ENCODE results near the gene MICU1. TPM values are rescaled to one million over a fixed set of nuclear protein-coding genes. Genes with fewer than 3 reads are reported as not detected.

The MICU1 gene
- total RNA-seq, 2 donors from 2014 or later, result 44.3 to 51.8 TPM

GRCh38 chr10:72663971-72664370 lies 38.1 kb upstream of the MICU1 start:
- no peak for TF ChIP-seq CTCF (IDR thresholded peaks at IDR 0.05)
- no peaks in the 10 kb centered on the region for H3K27me3 ChIP-seq
- H3K9ac ChIP-seq (ENCODE audit: low read depth in 2 of 2, low read length in 2 of 2), result no peak overlapping the region
- H3K4me3 ChIP-seq, result no peak overlapping the region
- H3K27ac ChIP-seq, result no peak overlapping the region
- H3K4me1 ChIP-seq, result peaks cover 3% of the 10 kb centered on the region
- intact Hi-C loops (cut with DNase I), result no loop called here
- no peak for DNase-seq
- no peaks in the 10 kb centered on the region for H3K9me3 ChIP-seq
- no peaks in the 10 kb centered on the region for H3K36me3 ChIP-seq

- no peaks in the 10 kb centered on the region for H3K36me3 ChIP-seq
- intact Hi-C loops (cut with DNase I), result no loop called here
- H3K27ac ChIP-seq, result no peak overlapping the region
- H3K9me3 ChIP-seq, result no peaks in the 10 kb centered on the region
- H3K27me3 ChIP-seq, result no peaks in the 10 kb centered on the region
- no peak for TF ChIP-seq CTCF (IDR thresholded peaks at IDR 0.05)
- DNase-seq, result no peak
- H3K4me1 ChIP-seq, result peaks cover 3% of the 10 kb centered on the region
- no peak overlapping the region for H3K4me3 ChIP-seq
- no peak overlapping the region for H3K9ac ChIP-seq (ENCODE audit: low read depth in 2 of 2, low read length in 2 of 2)
Observed at GRCh38 chr10:72661431-72661830, 35.6 kb upstream of the MICU1 start.

- Histone ChIP-seq H3K4me1 (no peaks in the 10 kb centered on the region), H3K36me3 (no peaks in the 10 kb centered on the region), H3K27ac (no peak overlapping the region), H3K9me3 (no peaks in the 10 kb centered on the region), H3K4me3 (no peak overlapping the region), H3K27me3 (no peaks in the 10 kb centered on the region), H3K9ac (ENCODE audit: low read depth in 2 of 2, low read length in 2 of 2) (no peak overlapping the region)
- no peak for DNase-seq
- no peak for TF ChIP-seq CTCF (IDR thresholded peaks at IDR 0.05)
- intact Hi-C loops (cut with DNase I), result no loop called here
Observed at GRCh38 chr10:72660220-72660619, 34.3 kb upstream of the MICU1 start.

GRCh38 chr10:72659694-72660093 lies 33.8 kb upstream of the MICU1 start:
- Histone ChIP-seq H3K4me1 (no peaks in the 10 kb centered on the region), H3K36me3 (no peaks in the 10 kb centered on the region), H3K9me3 (no peaks in the 10 kb centered on the region), H3K4me3 (no peak overlapping the region), H3K9ac (ENCODE audit: low read depth in 2 of 2, low read length in 2 of 2) (no peak overlapping the region), H3K27me3 (no peaks in the 10 kb centered on the region), H3K27ac (no peak overlapping the region)
- no peak for DNase-seq
- TF ChIP-seq CTCF (IDR thresholded peaks at IDR 0.05), result no peak
- intact Hi-C loops (cut with DNase I), result no loop called here

- Histone ChIP-seq H3K27ac (no peak overlapping the region), H3K27me3 (no peaks in the 10 kb centered on the region), H3K9ac (ENCODE audit: low read depth in 2 of 2, low read length in 2 of 2) (no peak overlapping the region), H3K9me3 (no peaks in the 10 kb centered on the region), H3K36me3 (no peaks in the 10 kb centered on the region), H3K4me3 (no peak overlapping the region), H3K4me1 (no peaks in the 10 kb centered on the region)
- intact Hi-C loops (cut with DNase I), result no loop called here
- TF ChIP-seq CTCF (IDR thresholded peaks at IDR 0.05), result no peak
- no peak for DNase-seq
Observed at GRCh38 chr10:72658696-72659400, 33.0 kb upstream of the MICU1 start.

All from colonic mucosa (tissue), 4 donors.